Activated T-cell treated with anti-CD3 and anti-CD28 coated beads, Interleukin-2, amount 50 U/mL, for 48 hours (primary cell): ENCODE measurements around the gene UBE3C.
"Not testable (repeated sequence)": the region's sequence is repeated elsewhere in the genome, so short reads cannot be mapped to it uniquely, and the experiment has no call there.

Source experiments
- DNase-seq, 2 experiments: peaks; one replicate each; pipeline ENCODE4 v3.0.0-alpha.2; 2020

Gene UBE3C

DNA sequence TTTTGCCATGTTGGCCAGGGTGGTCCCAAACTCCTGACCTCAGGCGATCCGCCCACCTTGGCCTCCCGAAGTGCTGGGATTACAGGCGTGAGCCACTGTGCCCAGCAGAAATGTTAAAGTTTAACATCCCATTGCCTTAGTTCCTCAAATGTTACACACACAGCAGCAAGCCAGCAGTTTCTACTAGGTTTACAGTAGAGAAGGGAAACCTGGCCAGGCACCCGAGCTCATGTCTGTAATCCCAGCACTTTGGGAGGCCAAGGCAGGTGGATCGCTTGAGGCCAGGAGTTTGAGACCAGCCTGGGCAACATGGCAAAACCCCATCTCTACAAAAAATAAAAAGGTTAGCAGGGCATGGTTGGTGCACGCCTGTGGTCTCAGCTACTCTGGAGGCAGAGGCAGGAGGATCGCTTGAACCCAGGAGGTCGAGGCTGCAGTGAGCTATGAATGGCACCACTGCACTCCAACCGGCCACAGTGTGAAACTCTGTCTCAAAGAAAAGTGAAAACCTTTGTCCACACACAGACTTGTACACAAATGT is 135.4 kb downstream of the UBE3C start:
- DNase-seq, result not testable (repeated sequence)

GRCh38 chr7:157274991-157275427 is 136.3 kb downstream of the UBE3C start:
- DNase-seq, result no peak

- DNase-seq, result no peak
These were observed 137.4 kb downstream of the UBE3C start for GRCh38 chr7:157276091-157276561.

- DNase-seq, result no peak
These were observed 138.2 kb downstream of the UBE3C start for GRCh38 chr7:157276731-157277562.

- not testable (repeated sequence) for DNase-seq
These were observed 138.8 kb downstream of the UBE3C start for GRCh38 chr7:157277568-157277967.

GRCh38 chr7:157278167-157278790 is 139.6 kb downstream of the UBE3C start:
- DNase-seq, result no peak

DNA sequence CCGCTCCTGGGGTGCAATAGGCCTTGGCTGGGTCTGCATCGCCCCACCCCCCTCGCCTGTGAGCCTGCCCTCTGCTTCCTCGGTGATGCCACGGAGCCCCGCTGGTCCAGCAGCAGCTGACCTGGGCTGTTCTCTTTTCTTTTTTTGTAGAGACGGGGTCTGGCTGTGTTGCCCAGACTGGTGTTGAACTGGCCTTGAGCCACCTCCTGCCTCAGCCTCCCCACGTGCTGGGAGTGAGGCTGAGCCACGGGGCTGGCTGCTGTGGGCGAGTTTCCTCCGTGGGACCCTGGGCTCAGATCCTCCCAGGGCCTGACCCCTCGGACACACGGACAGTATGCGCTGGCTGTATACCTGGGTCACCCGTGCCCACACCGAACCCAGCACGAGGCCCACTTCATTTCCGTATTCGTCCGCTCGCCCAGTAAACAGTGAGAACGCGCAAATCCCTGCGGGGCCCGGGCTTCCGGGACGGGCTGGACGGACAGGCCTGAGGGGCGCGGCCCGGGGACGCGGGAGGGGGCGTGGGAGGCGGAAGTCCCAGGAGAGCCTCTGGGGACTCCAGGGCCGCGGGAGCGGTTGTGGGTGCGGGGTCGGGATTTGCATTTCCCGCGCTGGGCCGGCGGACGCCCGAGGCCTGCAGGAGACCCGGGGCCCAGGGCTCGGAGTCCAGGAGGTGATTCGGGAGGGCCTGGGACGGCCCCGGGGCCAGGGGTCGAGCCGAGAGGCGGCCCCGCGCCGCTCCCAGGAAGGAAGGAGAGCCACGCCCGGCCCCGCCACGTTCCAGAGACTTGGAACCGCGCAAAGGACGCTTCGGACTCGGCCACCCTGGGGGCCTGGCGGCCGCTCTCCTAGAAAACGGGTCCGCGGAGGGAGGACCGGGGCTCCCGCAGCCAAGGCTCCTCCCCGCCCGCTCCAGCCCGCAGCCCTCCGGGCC is 140.3 kb downstream of the UBE3C start:
- no peak for DNase-seq

DNA sequence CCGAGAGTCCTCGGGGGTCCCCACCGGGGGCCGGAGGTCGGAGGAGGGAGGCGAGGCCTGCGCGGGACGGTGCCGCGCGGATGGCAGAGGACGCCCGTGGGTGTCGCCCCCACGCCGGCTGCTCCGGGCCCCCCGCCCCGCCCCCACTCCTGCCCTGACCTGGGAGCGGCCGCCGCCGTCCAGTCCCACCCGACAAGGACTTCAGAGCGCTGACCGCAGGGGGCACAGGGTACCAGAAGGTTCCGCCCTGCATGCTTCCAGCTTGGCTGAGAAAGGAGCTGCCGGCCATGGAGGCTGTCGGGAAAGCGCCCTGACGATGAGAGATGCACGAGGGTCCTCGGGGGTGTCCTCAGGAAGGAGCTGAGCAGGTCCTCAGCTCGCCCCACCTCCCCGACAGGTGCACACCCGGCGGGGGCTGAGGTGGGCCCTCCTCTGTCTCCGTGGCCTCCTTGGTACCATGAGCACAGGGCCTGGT is 141.1 kb downstream of the UBE3C start:
- DNase-seq, result no peak

- DNase-seq, result no peak
These were observed 141.6 kb downstream of the UBE3C start for GRCh38 chr7:157280216-157280841.

- no peak for DNase-seq
These were observed 142.7 kb downstream of the UBE3C start for GRCh38 chr7:157281221-157281998.

DNA sequence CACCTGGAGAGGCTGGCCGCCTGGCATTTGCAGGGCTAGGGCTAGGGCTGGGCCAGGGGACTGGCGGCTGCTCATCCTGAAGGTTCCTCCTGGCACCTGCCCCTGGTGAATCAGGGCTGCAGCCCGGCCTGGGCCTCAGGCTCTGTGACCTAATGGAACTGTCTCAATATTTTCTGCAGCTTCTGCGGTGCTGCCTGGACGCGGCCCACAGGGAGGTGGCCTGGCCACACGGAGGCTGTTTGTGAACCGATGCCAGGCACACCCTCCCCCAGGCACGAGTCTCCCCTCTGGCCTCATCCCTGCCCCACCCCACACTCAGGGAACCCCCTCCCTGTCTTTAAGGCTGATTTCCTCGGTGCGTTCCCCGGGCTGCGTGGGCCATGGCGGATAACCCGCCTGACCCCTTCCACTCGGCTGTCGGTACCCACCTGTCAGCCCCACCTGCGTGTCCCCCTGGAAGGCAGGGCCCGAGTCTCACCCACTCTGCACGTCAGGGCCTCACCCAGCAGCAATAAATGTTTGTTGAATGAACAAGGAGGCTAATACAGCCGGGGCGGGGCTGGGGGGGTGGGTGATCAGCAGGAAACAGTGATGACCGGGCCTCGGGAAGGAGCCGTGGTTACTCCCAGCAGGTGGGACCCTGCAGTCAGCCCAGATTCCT is 143.5 kb downstream of the UBE3C start:
- DNase-seq, result no peak

- DNase-seq, result no peak
These were observed 145.7 kb downstream of the UBE3C start for GRCh38 chr7:157284229-157285014.

GRCh38 chr7:157291404-157292080 is 152.8 kb downstream of the UBE3C start:
- no peak for DNase-seq

DNA sequence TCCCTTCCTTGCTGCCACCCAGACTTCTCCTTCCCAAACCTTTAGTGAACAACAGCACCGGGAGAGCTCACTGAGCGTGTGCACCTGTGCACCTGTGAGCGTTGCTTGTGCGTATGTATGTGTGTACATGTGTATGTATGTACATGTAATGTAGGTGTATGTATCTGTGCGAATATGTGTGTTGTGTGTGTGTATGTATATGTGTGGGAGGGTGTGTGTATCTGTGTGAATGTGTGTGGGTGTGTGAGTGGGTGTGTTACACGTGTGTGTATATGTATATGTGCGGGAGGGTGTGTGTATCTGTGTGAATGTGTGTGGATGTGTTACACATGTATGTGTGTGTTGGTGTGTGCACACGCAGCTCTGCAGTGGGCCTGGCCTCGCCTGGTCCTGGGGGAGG is 153.5 kb downstream of the UBE3C start:
- DNase-seq, result no peak

GRCh38 chr7:157292770-157293412 is 154.2 kb downstream of the UBE3C start:
- DNase-seq, result no peak

- DNase-seq, result no peak
These were observed 154.7 kb downstream of the UBE3C start for GRCh38 chr7:157293413-157293788.

- no peak for DNase-seq
These were observed 156.0 kb downstream of the UBE3C start for GRCh38 chr7:157294773-157295172.

DNA sequence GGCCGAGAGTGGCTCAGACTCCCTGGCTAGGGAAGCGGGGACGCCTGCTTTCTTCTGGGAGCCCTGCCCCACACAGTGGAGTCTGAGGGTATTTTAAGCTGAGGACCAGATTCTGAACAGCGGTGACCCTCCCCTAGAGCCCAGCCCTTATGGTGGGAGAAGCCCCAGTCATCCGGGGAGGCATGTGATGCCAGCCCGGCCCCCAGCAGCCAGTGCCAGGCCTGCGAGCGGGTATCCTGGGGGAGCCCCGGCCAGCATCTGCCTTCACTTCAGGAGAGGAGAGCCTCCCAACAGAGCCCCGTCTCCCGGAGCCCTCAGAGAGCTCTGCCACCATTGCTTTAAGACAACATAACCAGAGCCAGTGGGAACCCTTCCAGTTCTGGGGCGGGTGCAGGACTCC is 156.6 kb downstream of the UBE3C start:
- DNase-seq, result no peak

DNA sequence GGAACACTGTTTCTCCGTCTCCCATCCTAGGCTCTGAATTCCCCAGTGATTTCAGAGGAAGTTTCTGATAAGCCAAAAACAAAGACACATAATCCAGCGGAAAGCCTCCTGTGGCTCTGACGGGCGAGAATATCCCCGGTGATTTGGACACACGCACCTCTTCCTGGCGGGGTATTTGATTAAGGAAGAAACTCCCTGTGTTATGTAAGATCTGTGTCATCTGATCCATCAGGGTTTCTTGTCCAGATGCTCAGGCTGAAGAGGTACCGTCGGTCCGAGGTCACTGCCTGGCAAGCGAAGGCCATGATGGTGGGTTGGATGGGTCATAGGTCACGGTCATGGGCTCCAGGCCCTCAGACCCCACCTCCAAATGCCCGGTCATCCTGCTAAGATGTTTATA is 158.5 kb downstream of the UBE3C start:
- DNase-seq, result no peak
